ENCODE results near the gene C10orf90.
A peak's percentile ranks its signal among the peaks of the same experiment; 100 is the strongest.
"Not testable (repeated sequence)": the region's sequence is repeated elsewhere in the genome, so short reads cannot be mapped to it uniquely, and the experiment has no call there.

The C10orf90 gene

GRCh38 chr10:126391192-126391885, 279.2 kb downstream of the C10orf90 start:
- DNase-seq (ENCODE audit: low spot score): peak; percentile 47

DNA sequence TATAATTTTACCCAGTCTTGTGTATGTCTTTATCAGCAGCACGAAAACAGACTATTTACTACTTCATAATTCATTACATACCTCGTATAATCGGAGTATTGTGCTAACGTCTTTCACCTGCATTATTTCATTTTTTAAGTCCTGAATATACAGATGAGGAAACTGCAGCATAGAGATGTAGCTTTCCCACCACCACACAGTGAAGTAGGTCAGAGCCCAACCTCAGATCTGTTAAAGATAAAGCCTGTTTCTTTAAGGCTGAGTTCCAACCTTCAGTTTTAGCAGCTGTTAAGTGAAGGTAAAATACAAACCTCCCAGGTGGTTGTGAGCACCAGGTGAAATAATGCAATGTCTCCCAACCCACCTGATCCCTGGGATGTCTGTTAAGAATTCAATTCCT, 280.2 kb downstream of the C10orf90 start:
- no peak for DNase-seq (ENCODE audit: low spot score)

- DNase-seq (ENCODE audit: low spot score): peak; percentile 33
Observed at GRCh38 chr10:126387931-126388911, 282.3 kb downstream of the C10orf90 start, which contains the start of gene ADAM12. Gene ADAM12, minus strand, starts transcription at chr10:126388477. Its CDS starts 332 bp downstream, at chr10:126388145.

DNA sequence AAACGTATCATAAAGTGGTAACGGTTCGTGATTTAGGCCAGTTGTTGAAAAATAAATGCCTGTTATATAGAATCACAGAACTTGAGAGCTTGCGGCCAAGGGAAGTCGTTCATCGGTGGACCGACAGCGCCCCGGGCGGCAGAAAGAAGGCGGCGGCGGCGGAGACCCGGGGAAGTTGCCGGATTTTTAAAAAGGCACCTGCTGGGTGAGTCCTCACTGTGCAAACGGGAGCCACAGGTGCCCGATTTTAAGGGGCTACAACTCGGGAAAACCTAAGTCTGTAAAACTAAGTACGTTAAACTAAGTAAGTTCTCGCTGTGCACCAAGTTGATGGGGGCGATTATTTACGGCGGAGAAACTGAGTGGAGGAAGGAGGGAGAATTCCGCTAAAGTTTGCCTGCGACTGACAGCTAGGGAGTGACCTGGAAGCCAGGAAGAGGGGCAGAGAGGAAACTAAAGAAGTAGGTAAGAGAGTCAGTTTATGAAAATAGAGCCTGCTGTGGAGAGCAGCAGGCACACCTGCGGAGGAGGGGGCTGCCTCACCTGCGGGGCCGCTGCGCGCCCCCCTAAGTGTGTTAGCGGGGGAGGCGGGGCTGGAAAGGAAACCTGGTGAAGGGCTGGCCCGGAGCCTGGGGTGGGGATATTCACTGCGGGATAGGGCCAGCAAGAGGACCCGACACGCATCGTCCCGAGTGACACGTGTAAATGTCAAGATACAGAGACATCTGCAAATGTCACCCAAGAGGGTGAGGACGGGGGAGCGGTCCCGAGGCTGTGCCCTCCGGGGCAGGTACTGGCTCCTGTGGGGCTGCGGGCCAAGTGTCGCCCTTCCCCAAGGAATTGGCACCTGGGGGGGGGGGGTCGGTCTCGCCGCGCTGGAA, 283.2 kb downstream of the C10orf90 start:
- peak; percentile 64 for DNase-seq (ENCODE audit: low spot score)

DNA sequence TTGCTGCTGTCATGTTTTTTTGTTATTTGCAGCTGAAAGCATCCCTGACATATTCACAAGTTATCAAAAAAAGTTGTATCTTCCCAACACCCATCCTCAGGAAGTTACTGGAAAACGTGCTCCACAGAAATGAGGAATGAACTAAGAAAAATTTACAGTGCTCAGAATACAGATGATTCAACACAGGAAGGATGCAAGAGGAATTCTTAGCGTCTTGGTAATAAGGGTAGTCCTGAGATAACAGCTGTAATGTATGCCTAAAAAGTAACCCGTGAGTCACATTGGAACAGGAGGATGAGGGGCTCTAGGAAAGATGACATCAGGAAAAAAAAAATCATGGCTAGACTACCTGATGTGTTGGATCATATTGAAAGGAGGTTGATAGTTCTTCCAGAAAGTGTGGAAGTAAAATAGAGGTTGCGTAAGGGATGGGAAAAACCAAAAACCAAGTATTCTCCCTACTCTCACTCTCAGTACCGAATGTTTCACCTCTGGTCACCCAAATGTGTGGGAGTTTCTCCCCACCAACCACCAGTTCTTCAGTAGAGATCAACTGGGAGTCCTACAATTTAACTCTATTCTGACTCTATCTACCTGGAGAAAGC, 286.1 kb downstream of the C10orf90 start:
- no peak for DNase-seq (ENCODE audit: low spot score)

- DNase-seq (ENCODE audit: low spot score): no peak
Observed at GRCh38 chr10:126380352-126381076, 290.0 kb downstream of the C10orf90 start.

- not testable (repeated sequence) for DNase-seq (ENCODE audit: low spot score)
Observed at GRCh38 chr10:126379166-126379565, 291.3 kb downstream of the C10orf90 start.

DNA sequence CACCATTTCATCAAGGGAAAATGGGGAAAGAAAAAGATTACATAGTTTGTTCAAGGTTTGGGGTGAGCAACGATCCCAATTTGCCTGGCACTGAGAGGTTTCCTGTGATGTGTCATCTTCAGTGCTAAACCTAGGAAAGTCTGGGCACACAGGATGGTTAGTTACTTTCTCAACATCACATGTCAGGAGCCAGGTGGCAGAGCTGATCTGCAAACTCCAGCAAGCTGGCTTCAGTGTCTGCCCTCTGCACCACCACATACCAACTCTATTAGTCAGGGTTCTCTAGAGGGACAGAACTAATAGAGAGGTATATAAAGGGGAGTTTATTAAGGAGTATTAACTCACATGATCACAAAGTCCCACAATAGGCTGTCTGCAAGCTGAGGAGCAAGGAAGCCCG, 293.5 kb downstream of the C10orf90 start:
- DNase-seq (ENCODE audit: low spot score): no peak

- DNase-seq (ENCODE audit: low spot score): no peak
Observed at GRCh38 chr10:126375926-126376554, 294.5 kb downstream of the C10orf90 start.

DNA sequence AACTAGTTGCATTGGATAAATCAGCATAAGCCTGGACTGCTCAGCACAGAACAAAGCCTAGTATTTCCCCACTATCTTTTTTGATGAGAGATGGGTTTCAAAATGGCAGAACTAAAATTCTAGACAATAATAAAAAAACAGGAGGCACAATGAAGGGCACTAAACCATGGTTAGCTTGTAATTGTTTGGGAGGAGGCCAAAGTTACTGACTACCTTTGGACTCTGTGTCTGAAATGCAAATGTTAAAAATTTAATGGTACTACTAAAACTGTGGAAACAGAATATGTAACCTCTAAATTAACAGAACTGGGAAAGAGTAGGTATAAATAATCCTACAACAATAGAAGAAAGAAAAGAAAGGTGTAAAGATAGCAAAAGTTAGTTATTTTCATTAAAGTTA, 295.2 kb downstream of the C10orf90 start:
- DNase-seq (ENCODE audit: low spot score): no peak
